GM18951 (cell line): ENCODE data around the gene RAX2.
"Not testable (repeated sequence)": the region's sequence is repeated elsewhere in the genome, so short reads cannot be mapped to it uniquely, and the experiment has no call there.

ENCODE experiments used
- POLR2A ChIP-seq: IDR thresholded peaks from 4 replicates; pipeline ENCODE4 v1.6.1; 2011; ENCODE audit warnings: mild to moderate bottlenecking; ENCODE audit not compliant: insufficient read length, insufficient read depth; ENCODE audit errors: extremely low read depth
- in situ Hi-C: fragments of 300-500 bp; cut with MboI; formaldehyde crosslinking; loops from one replicate; pipeline ENCODE4 v1.12.0; 2022; ENCODE audit warnings: low sequenced_read_pairs, mixed read lengths, inconsistent platforms; ENCODE audit not compliant: unreplicated experiment

RAX2 gene

GRCh38 chr19:3771906-3772455 lies at the start of gene RAX2:
Gene RAX2, minus strand, starts transcription at chr19:3772228. Its CDS starts 486 bp downstream, at chr19:3771742.
- in situ Hi-C loops: no loop called here
- TF ChIP-seq POLR2A: no peak

- in situ Hi-C loops: no loop called here
- no peak for TF ChIP-seq POLR2A
These were observed 49.1 kb upstream of the RAX2 start for GRCh38 chr19:3821156-3821555.

- in situ Hi-C loops: no loop called here
- TF ChIP-seq POLR2A: no peak
These were observed 48.0 kb upstream of the RAX2 start for GRCh38 chr19:3819989-3820388.

GRCh38 chr19:3818918-3819317 lies 46.9 kb upstream of the RAX2 start:
- no peak for TF ChIP-seq POLR2A
- in situ Hi-C loops: no loop called here

GRCh38 chr19:3818466-3818865 lies 46.4 kb upstream of the RAX2 start:
- TF ChIP-seq POLR2A: no peak
- in situ Hi-C loops: no loop called here

- in situ Hi-C loops: no loop called here
- TF ChIP-seq POLR2A: no peak
These were observed 45.7 kb upstream of the RAX2 start for GRCh38 chr19:3817761-3818160.

GRCh38 chr19:3816566-3817218 lies 44.7 kb upstream of the RAX2 start:
- TF ChIP-seq POLR2A: no peak
- in situ Hi-C loops: no loop called here

- in situ Hi-C loops: not testable (repeated sequence)
These were observed 44.1 kb upstream of the RAX2 start for GRCh38 chr19:3816148-3816547.

GRCh38 chr19:3814648-3815047 lies 42.6 kb upstream of the RAX2 start:
- in situ Hi-C loops: no loop called here
- no peak for TF ChIP-seq POLR2A

- TF ChIP-seq POLR2A: no peak
These were observed 41.7 kb upstream of the RAX2 start for GRCh38 chr19:3813473-3814392.

GRCh38 chr19:3810708-3811355 lies 38.8 kb upstream of the RAX2 start:
- in situ Hi-C loops: no loop called here
- no peak for TF ChIP-seq POLR2A

More at GRCh38 chr19:3813473-3814392, 41.7 kb upstream of the RAX2 start:
- in situ Hi-C loops: no loop called here

GRCh38 chr19:3809881-3810707 lies 38.1 kb upstream of the RAX2 start:
- in situ Hi-C loops: no loop called here

More at GRCh38 chr19:3809881-3810707, 38.1 kb upstream of the RAX2 start:
- peak; percentile 33 for TF ChIP-seq POLR2A
